Endometrial microvascular endothelial cells (primary cell): ENCODE data around the gene FAM117A. TPM values are rescaled to one million over a fixed set of nuclear protein-coding genes. Genes with fewer than 3 reads are reported as not detected.

Source experiments
- in situ Hi-C: cut with HindIII; loops from 2 replicates; pipeline ENCODE4 v1.10.0; 2017; ENCODE audit warnings: low sequenced_read_pairs, low pct_unique_long_range_greater_than_20kb; ENCODE audit errors: inconsistent ontology term
- total RNA-seq: library from RNA; depleted of rRNA; stranded (reverse); fragments of >200 nt; gene quantifications from one replicate; pipeline ENCODE4 v1.2.3, GENCODE V29; 2015; ENCODE audit errors: inconsistent ontology term

Gene FAM117A
- total RNA-seq = 8.5 TPM

- in situ Hi-C loops = no loop called here
Measured at GRCh38 chr17:49763735-49764558, at the start of gene FAM117A. FAM117A (minus strand) TSS chr17:49764131; CDS start chr17:49764087, 44 bp downstream.

- in situ Hi-C loops = no loop called here
Measured at GRCh38 chr17:49809056-49809455, 45.1 kb upstream of the FAM117A start.

GRCh38 chr17:49798738-49799137 lies 34.8 kb upstream of the FAM117A start:
- in situ Hi-C loops = no loop called here

GRCh38 chr17:49798182-49798581 lies 34.3 kb upstream of the FAM117A start:
- in situ Hi-C loops = no loop called here

- in situ Hi-C loops = no loop called here
Measured at GRCh38 chr17:49795372-49795771, 31.4 kb upstream of the FAM117A start.

GRCh38 chr17:49793309-49793708 lies 29.4 kb upstream of the FAM117A start:
- in situ Hi-C loops = no loop called here

- in situ Hi-C loops = no loop called here
Measured at GRCh38 chr17:49789243-49789578, 25.3 kb upstream of the FAM117A start.

GRCh38 chr17:49788478-49789242 lies 24.7 kb upstream of the FAM117A start, which contains the start of gene KAT7:
KAT7 (plus strand) TSS chr17:49788681; CDS start chr17:49788835, 154 bp downstream.
- in situ Hi-C loops = no loop called here

- in situ Hi-C loops = no loop called here
Measured at GRCh38 chr17:49787884-49788477, 24.1 kb upstream of the FAM117A start.

GRCh38 chr17:49784636-49785035 lies 20.7 kb upstream of the FAM117A start:
- in situ Hi-C loops = no loop called here

- in situ Hi-C loops = no loop called here
Measured at GRCh38 chr17:49783791-49784190, 19.9 kb upstream of the FAM117A start.

- in situ Hi-C loops = no loop called here
Measured at GRCh38 chr17:49783071-49783715, 19.3 kb upstream of the FAM117A start.

GRCh38 chr17:49779739-49780231 lies 15.9 kb upstream of the FAM117A start:
- in situ Hi-C loops = no loop called here

GRCh38 chr17:49779156-49779738 lies 15.3 kb upstream of the FAM117A start:
- in situ Hi-C loops = no loop called here

- in situ Hi-C loops = no loop called here
Measured at GRCh38 chr17:49777563-49777962, 13.6 kb upstream of the FAM117A start.

GRCh38 chr17:49776551-49777300 lies 12.8 kb upstream of the FAM117A start:
- in situ Hi-C loops = no loop called here

- in situ Hi-C loops = no loop called here
Measured at GRCh38 chr17:49775546-49776260, 11.8 kb upstream of the FAM117A start.
